ENCODE measurements around the gene ZNF681.
"Not testable (repeated sequence)": the region's sequence is repeated elsewhere in the genome, so short reads cannot be mapped to it uniquely, and the experiment has no call there.

The ZNF681 gene

GRCh38 chr19:23779645-23780044 is 21.0 kb upstream of the ZNF681 start:
- DNase-seq (no peak), ATAC-seq (ENCODE audit: insufficient read depth, low read depth) (no peak)
- Histone ChIP-seq H3K4me2 (ENCODE audit: insufficient read depth, low read length) (no peak overlapping the region), H3K9me3 (ENCODE audit: insufficient read depth, low read length, severe bottlenecking) (no peaks in the 10 kb centered on the region), H3K27me3 (ENCODE audit: insufficient read depth, low read length, poor library complexity) (no peaks in the 10 kb centered on the region), H3K9ac (ENCODE audit: low read depth, low read length) (no peak overlapping the region), H4K20me1 (ENCODE audit: insufficient read depth, low read length) (no peaks in the 10 kb centered on the region), H2AFZ (ENCODE audit: low read depth, low read length) (no peak overlapping the region), H3K27ac (ENCODE audit: low read length) (no peak overlapping the region), H3K4me3 (ENCODE audit: low read depth in 1 of 2, low read length in 2 of 2) (no peak overlapping the region), H3K4me1 (ENCODE audit: insufficient read depth, low read length) (no peaks in the 10 kb centered on the region), H3K79me2 (ENCODE audit: insufficient read depth, low read length) (peaks cover 4% of the 10 kb centered on the region; the same call in 1 of the 2 replicates), H3K36me3 (ENCODE audit: insufficient read depth, low read length) (peaks cover 54% of the 10 kb centered on the region)
- TF ChIP-seq EZH2 (IDR thresholded peaks at IDR 0.05; ENCODE audit: borderline replicate concordance, low read depth, low read length, severe bottlenecking) = no peak
- no peak for TF ChIP-seq CTCF (IDR thresholded peaks at IDR 0.05; ENCODE audit: borderline replicate concordance, extremely low read depth, low read length, poor library complexity, severe bottlenecking)

DNA sequence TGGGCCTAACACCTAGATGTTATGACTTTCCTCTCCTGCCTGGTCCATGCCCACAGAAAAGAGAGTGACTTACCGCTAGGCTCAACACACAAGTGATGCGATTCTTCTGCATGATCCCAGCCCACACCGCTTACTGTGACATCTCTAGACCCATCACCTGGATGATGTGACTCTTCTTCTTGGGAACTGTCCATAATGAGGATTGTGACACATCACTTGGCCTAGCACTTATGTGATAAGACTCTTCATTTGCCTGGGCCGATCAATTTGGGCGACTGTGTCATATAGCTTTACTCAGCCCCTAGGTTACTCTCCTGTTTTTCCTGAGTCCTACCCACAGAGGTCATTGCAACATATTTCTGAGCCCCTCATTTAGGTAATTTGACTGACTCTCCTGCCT is 19.9 kb upstream of the ZNF681 start:
- ATAC-seq (ENCODE audit: insufficient read depth, low read depth) (no peak), DNase-seq (no peak)
- H3K27ac ChIP-seq (ENCODE audit: low read length) = no peak overlapping the region
- no peak overlapping the region for H3K4me2 ChIP-seq (ENCODE audit: insufficient read depth, low read length)
- no peak for TF ChIP-seq CTCF (IDR thresholded peaks at IDR 0.05; ENCODE audit: borderline replicate concordance, extremely low read depth, low read length, poor library complexity, severe bottlenecking)
- no peak for TF ChIP-seq EZH2 (IDR thresholded peaks at IDR 0.05; ENCODE audit: borderline replicate concordance, low read depth, low read length, severe bottlenecking)
- no peaks in the 10 kb centered on the region for H3K4me1 ChIP-seq (ENCODE audit: insufficient read depth, low read length)
- no peaks in the 10 kb centered on the region for H3K27me3 ChIP-seq (ENCODE audit: insufficient read depth, low read length, poor library complexity)
- no peak overlapping the region for H2AFZ ChIP-seq (ENCODE audit: low read depth, low read length)
- peaks cover 48% of the 10 kb centered on the region for H3K36me3 ChIP-seq (ENCODE audit: insufficient read depth, low read length)
- H3K9ac ChIP-seq (ENCODE audit: low read depth, low read length) = no peak overlapping the region
- peaks cover 9% of the 10 kb centered on the region; the same call in 1 of the 2 replicates for H3K79me2 ChIP-seq (ENCODE audit: insufficient read depth, low read length)
- H4K20me1 ChIP-seq (ENCODE audit: insufficient read depth, low read length) = no peaks in the 10 kb centered on the region
- no peak overlapping the region for H3K4me3 ChIP-seq (ENCODE audit: low read depth in 1 of 2, low read length in 2 of 2)
- no peaks in the 10 kb centered on the region for H3K9me3 ChIP-seq (ENCODE audit: insufficient read depth, low read length, severe bottlenecking)

DNA sequence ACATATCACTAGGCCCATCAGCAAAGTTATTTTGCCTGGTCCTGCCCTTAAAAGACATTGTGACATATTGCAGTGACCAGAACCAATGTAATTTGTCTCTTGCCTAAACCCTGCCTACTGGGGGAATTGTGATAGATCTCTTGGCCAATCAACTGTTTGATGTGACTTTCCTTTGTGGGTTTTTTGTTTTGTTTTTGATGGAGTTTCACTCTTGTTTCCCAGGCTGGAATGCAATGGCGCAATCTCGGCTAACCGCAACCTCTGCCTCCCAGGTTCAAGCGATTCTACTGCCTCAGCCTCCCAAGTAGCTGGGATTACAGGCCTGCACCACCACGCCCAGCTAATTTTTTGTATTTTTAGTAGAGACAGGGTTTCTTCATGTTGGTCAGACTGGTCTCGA is 19.3 kb upstream of the ZNF681 start:
- ATAC-seq (ENCODE audit: insufficient read depth, low read depth); H3K4me2 ChIP-seq (ENCODE audit: insufficient read depth, low read length); H3K27me3 ChIP-seq (ENCODE audit: insufficient read depth, low read length, poor library complexity); H2AFZ ChIP-seq (ENCODE audit: low read depth, low read length); H3K9ac ChIP-seq (ENCODE audit: low read depth, low read length); DNase-seq; H3K4me1 ChIP-seq (ENCODE audit: insufficient read depth, low read length); H3K4me3 ChIP-seq (ENCODE audit: low read depth in 1 of 2, low read length in 2 of 2); H4K20me1 ChIP-seq (ENCODE audit: insufficient read depth, low read length); H3K9me3 ChIP-seq (ENCODE audit: insufficient read depth, low read length, severe bottlenecking); H3K27ac ChIP-seq (ENCODE audit: low read length): not testable (repeated sequence)
- Histone ChIP-seq H3K36me3 (ENCODE audit: insufficient read depth, low read length) (peaks cover 44% of the 10 kb centered on the region), H3K79me2 (ENCODE audit: insufficient read depth, low read length) (peaks cover 11% of the 10 kb centered on the region; the same call in 1 of the 2 replicates)

- Histone ChIP-seq H3K27ac (ENCODE audit: low read length) (no peak overlapping the region), H4K20me1 (ENCODE audit: insufficient read depth, low read length) (no peaks in the 10 kb centered on the region), H3K79me2 (ENCODE audit: insufficient read depth, low read length) (peaks cover 15% of the 10 kb centered on the region; the same call in 1 of the 2 replicates), H3K27me3 (ENCODE audit: insufficient read depth, low read length, poor library complexity) (no peaks in the 10 kb centered on the region), H3K9ac (ENCODE audit: low read depth, low read length) (no peak overlapping the region), H3K36me3 (ENCODE audit: insufficient read depth, low read length) (peaks cover 43% of the 10 kb centered on the region), H3K4me3 (ENCODE audit: low read depth in 1 of 2, low read length in 2 of 2) (no peak overlapping the region), H3K9me3 (ENCODE audit: insufficient read depth, low read length, severe bottlenecking) (no peaks in the 10 kb centered on the region), H3K4me2 (ENCODE audit: insufficient read depth, low read length) (no peak overlapping the region), H2AFZ (ENCODE audit: low read depth, low read length) (no peak overlapping the region), H3K4me1 (ENCODE audit: insufficient read depth, low read length) (no peaks in the 10 kb centered on the region)
- no peak for DNase-seq
- ATAC-seq (ENCODE audit: insufficient read depth, low read depth) = no peak
- TF ChIP-seq EZH2 (IDR thresholded peaks at IDR 0.05; ENCODE audit: borderline replicate concordance, low read depth, low read length, severe bottlenecking) = no peak
- TF ChIP-seq CTCF (IDR thresholded peaks at IDR 0.05; ENCODE audit: borderline replicate concordance, extremely low read depth, low read length, poor library complexity, severe bottlenecking) = no peak
Observed at GRCh38 chr19:23777216-23777615, 18.5 kb upstream of the ZNF681 start.

All from DND-41 (cell line).